ENCODE measurements around the gene TAF15.

TAF15 gene

DNA sequence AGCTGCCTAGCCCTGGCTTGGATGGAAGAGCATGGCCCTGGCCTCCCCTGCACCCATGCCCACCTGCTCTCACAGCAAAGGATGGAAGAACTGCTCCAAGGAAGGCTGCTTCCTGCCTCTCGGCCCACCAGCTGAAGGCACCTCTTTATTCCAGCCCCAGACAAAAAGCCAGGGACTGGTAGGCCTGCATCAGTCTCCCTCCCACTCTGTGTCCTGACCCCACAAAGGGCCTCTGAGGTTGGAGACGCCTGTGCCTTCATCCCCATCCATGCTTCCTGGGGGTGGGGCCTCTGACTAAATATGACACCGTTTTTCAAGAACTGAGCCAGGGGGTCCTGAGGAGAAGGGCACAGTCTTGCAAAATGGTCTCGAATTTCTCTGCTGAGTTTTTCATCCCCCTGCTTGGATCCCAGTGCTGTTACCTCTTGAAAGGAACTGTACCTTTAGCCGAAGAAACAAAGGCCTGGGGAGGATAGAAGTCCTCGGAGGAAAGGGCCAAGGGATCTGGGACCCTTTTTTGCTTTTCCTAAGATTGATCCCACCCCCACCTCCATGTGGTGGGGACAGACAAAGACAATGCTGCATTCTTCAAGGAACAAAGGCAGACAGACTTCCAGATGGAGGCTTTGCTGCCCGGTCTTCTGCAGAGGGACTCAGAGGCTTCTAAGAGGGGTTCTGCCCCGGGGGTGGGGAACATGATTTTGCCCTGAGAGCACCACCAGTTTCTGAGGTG lies 43.4 kb upstream of the TAF15 start:
- TF ChIP-seq, protein P1, sequence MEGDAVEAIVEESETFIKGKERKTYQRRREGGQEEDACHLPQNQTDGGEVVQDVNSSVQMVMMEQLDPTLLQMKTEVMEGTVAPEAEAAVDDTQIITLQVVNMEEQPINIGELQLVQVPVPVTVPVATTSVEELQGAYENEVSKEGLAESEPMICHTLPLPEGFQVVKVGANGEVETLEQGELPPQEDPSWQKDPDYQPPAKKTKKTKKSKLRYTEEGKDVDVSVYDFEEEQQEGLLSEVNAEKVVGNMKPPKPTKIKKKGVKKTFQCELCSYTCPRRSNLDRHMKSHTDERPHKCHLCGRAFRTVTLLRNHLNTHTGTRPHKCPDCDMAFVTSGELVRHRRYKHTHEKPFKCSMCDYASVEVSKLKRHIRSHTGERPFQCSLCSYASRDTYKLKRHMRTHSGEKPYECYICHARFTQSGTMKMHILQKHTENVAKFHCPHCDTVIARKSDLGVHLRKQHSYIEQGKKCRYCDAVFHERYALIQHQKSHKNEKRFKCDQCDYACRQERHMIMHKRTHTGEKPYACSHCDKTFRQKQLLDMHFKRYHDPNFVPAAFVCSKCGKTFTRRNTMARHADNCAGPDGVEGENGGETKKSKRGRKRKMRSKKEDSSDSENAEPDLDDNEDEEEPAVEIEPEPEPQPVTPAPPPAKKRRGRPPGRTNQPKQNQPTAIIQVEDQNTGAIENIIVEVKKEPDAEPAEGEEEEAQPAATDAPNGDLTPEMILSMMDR (conservative IDR thresholded peaks at IDR 0.05) = no peak
- peak overlapping the region; percentile 96; the same call in 1 of the 2 replicates for H3K27ac ChIP-seq

- TF ChIP-seq, protein P1 (conservative IDR thresholded peaks at IDR 0.05) = no peak
- H3K27ac ChIP-seq = peak overlapping the region; percentile 7; the same call in 1 of the 2 replicates
These were observed 42.8 kb upstream of the TAF15 start for GRCh38 chr17:35766489-35766877.

DNA sequence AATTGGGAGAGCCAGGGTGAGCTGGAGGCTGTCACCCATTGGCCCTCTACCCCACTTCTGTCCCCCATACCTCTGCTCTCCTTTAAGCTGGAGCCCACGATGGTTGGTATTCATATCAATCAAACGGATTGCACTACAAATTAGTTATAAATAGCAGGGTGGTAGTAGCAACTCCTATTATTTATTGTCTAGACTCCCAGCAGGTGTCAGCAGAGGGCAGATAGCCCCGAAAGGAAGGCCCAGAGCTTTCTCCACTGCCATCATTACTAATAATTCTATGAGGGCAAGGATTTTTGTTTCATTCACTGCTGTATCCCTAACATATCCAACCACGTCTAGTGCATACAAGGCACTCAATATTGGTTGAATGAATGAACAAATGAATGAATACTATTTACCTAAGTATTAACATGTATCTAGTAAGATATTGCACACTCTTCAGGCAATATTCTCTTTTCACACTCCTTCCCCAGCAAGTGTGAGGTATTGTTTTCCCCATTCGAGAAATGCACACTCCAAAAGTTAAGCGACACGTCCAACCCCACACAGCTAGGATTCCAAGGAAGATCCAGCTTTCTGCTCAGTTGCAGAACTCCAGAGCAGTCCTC lies 42.3 kb upstream of the TAF15 start:
- peak overlapping the region; percentile 7; the same call in 1 of the 2 replicates for H3K27ac ChIP-seq
- TF ChIP-seq, protein P1 (conservative IDR thresholded peaks at IDR 0.05) = peak; percentile 98

GRCh38 chr17:35768797-35769196 lies 40.5 kb upstream of the TAF15 start:
- TF ChIP-seq, protein P1 (conservative IDR thresholded peaks at IDR 0.05) = no peak

DNA sequence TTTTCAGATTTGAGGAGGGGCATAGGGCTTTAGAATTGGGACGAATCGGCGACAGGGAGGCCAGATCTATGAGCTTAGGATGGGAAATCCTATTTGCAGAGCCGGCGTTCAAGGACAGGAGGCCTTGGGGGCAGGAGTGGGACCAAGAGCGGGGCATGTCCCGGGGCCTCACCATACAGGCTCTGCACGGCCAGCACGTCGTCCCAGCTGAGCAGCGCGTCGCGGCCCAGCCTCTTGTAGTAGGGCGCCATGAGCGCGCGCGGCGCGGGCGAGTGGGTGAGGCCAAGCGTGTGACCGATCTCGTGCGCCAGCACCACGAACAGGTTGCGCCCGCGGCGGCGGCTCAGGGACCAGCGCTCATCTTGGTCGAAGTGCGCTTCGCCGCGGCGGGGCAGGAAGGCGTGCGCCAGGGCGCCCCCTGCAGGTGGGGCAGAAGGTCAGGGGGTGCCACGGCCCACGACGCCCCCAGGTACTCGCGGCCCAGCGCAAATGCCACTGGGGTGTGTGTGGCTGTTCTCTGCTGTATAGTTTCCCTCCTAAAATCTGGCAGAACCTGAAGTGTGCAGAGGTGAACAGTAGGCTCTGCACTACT lies 39.3 kb upstream of the TAF15 start:
- no peak overlapping the region for H3K27ac ChIP-seq

More at GRCh38 chr17:35768797-35769196, 40.5 kb upstream of the TAF15 start:
- no peak overlapping the region for H3K27ac ChIP-seq

GRCh38 chr17:35773129-35773528 lies 36.2 kb upstream of the TAF15 start:
- TF ChIP-seq, protein P1 (conservative IDR thresholded peaks at IDR 0.05) = no peak

More for the DNA sequence above, 39.3 kb upstream of the TAF15 start:
- TF ChIP-seq, protein P1 (conservative IDR thresholded peaks at IDR 0.05) = peak; percentile 55

GRCh38 chr17:35773679-35774425 lies 35.4 kb upstream of the TAF15 start:
- peak overlapping the region; percentile 38 for H3K27ac ChIP-seq
- TF ChIP-seq, protein P1 (conservative IDR thresholded peaks at IDR 0.05) = no peak

More at GRCh38 chr17:35773129-35773528, 36.2 kb upstream of the TAF15 start:
- no peak overlapping the region for H3K27ac ChIP-seq

Data from VCaP (cell line).